ENCODE data around the gene FANCC. TPM values are rescaled to one million over a fixed set of nuclear protein-coding genes. Genes with fewer than 3 reads are reported as not detected.

The FANCC gene
- total and polyA plus RNA-seq, 2 donors (not counting 1 experiment from before 2014, with no cell fraction given), result 8.9 to 9.0 TPM

DNA sequence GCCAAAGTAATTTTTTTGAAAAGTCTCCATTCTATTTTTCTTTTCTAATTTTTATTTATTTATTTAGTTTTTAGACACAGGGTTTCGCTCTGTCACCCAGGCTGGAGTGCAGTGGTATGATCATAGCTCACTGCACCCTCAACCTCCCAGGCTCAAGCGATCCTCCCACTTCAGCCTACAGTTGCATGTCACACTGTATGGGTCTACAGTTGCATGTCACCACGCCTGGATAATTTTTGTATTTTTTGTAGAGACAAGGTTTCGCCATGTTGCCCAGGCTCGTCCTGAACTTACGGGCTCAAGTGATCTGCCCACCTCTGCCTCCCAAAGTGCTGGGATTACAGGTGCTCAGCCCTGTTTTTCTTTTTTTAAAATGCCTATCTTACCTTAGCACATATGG lies 10.7 kb downstream of the FANCC start:
- Histone ChIP-seq H3K4me2 (ENCODE audit: extremely low read depth, insufficient read depth, low read length) (no peak overlapping the region), H3K27me3 (ENCODE audit: control insufficient read depth, insufficient read depth, low read length) (no peaks in the 10 kb centered on the region), H4K20me1 (ENCODE audit: control insufficient read depth, extremely low read depth, insufficient read depth, low read length) (no peaks in the 10 kb centered on the region), H3K27ac (ENCODE audit: insufficient read depth, low read length) (no peak overlapping the region), H3K4me1 (ENCODE audit: control insufficient read depth, extremely low read depth, insufficient read depth, low read length) (peaks cover 11% of the 10 kb centered on the region), H2AFZ (ENCODE audit: low read length) (no peak overlapping the region), H3K9ac (ENCODE audit: insufficient read depth, low read length) (no peak overlapping the region), H3K79me2 (ENCODE audit: control insufficient read depth, insufficient read depth, low read length) (peaks cover 4% of the 10 kb centered on the region), H3K36me3 (ENCODE audit: control insufficient read depth, insufficient read depth, low read length) (no peaks in the 10 kb centered on the region), H3K9me3 (ENCODE audit: control insufficient read depth, insufficient read depth, low read depth, low read length) (no peaks in the 10 kb centered on the region), H3K4me3 (replicated peaks in 1 of 4; ENCODE audit: control extremely low read depth in 1 of 4, insufficient read depth in 1 of 4, low read depth in 3 of 4, low read length in 4 of 4) (no peak overlapping the region)
- no peak for TF ChIP-seq EZH2 (IDR thresholded peaks at IDR 0.05; ENCODE audit: low read length, missing control alignments)
- TF ChIP-seq, protein P1, sequence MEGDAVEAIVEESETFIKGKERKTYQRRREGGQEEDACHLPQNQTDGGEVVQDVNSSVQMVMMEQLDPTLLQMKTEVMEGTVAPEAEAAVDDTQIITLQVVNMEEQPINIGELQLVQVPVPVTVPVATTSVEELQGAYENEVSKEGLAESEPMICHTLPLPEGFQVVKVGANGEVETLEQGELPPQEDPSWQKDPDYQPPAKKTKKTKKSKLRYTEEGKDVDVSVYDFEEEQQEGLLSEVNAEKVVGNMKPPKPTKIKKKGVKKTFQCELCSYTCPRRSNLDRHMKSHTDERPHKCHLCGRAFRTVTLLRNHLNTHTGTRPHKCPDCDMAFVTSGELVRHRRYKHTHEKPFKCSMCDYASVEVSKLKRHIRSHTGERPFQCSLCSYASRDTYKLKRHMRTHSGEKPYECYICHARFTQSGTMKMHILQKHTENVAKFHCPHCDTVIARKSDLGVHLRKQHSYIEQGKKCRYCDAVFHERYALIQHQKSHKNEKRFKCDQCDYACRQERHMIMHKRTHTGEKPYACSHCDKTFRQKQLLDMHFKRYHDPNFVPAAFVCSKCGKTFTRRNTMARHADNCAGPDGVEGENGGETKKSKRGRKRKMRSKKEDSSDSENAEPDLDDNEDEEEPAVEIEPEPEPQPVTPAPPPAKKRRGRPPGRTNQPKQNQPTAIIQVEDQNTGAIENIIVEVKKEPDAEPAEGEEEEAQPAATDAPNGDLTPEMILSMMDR (conservative IDR thresholded peaks at IDR 0.05 in 1 of 2, IDR thresholded peaks at IDR 0.05 in 1 of 2; ENCODE audit: low read depth in 1 of 2, low read length in 2 of 2), result no peak
- no peak for DNase-seq (ENCODE audit: low read depth in 2 of 2)

DNA sequence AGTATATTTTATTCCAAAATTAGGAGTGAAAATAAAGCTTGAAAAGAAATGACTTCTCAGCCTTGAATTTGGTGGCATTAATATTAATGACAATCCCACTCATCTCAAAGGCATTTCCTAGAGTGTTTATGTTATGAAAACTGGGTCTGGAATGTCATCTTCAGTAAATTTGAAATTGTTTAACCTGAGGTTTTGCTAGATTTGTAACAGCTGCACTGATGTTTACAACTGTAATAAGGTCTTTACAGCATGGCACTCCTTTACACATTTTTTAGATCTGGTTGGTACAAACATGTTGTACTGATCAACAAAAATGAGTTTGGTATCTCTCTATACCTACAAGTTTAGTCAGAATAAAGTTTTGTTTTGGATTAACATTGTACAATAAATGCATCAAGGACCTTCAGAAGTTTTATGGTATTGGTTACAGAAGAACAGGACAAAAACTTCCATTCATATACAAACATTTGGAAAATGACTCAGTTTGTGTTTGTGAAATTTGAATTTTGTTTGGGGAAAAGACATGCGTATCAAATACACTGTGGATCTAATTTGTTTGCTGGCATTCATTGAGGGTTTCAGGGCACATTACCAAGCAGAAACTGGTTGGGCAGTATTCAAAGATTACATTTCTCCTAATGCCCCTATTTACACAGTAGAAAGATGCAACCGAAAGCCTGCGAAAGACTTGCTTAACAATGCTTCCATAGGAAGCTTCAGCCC lies 11.6 kb downstream of the FANCC start:
- no peak overlapping the region for H2AFZ ChIP-seq (ENCODE audit: low read length)
- no peak overlapping the region for H3K27ac ChIP-seq (ENCODE audit: insufficient read depth, low read length)
- H3K4me2 ChIP-seq (ENCODE audit: extremely low read depth, insufficient read depth, low read length), result peak overlapping the region; percentile 46
- no peak for TF ChIP-seq EZH2 (IDR thresholded peaks at IDR 0.05; ENCODE audit: low read length, missing control alignments)
- TF ChIP-seq, protein P1 (conservative IDR thresholded peaks at IDR 0.05 in 1 of 2, IDR thresholded peaks at IDR 0.05 in 1 of 2; ENCODE audit: low read depth in 1 of 2, low read length in 2 of 2), result no peak
- no peak overlapping the region for H3K4me3 ChIP-seq (replicated peaks in 1 of 4; ENCODE audit: control extremely low read depth in 1 of 4, insufficient read depth in 1 of 4, low read depth in 3 of 4, low read length in 4 of 4)
- H4K20me1 ChIP-seq (ENCODE audit: control insufficient read depth, extremely low read depth, insufficient read depth, low read length), result no peaks in the 10 kb centered on the region
- DNase-seq (ENCODE audit: low read depth in 2 of 2), result peak; percentile 45 to 50
- H3K79me2 ChIP-seq (ENCODE audit: control insufficient read depth, insufficient read depth, low read length), result peaks cover 4% of the 10 kb centered on the region
- H3K27me3 ChIP-seq (ENCODE audit: control insufficient read depth, insufficient read depth, low read length), result no peaks in the 10 kb centered on the region
- no peaks in the 10 kb centered on the region for H3K9me3 ChIP-seq (ENCODE audit: control insufficient read depth, insufficient read depth, low read depth, low read length)
- no peaks in the 10 kb centered on the region for H3K36me3 ChIP-seq (ENCODE audit: control insufficient read depth, insufficient read depth, low read length)
- peaks cover 11% of the 10 kb centered on the region for H3K4me1 ChIP-seq (ENCODE audit: control insufficient read depth, extremely low read depth, insufficient read depth, low read length)
- H3K9ac ChIP-seq (ENCODE audit: insufficient read depth, low read length), result no peak overlapping the region

DNA sequence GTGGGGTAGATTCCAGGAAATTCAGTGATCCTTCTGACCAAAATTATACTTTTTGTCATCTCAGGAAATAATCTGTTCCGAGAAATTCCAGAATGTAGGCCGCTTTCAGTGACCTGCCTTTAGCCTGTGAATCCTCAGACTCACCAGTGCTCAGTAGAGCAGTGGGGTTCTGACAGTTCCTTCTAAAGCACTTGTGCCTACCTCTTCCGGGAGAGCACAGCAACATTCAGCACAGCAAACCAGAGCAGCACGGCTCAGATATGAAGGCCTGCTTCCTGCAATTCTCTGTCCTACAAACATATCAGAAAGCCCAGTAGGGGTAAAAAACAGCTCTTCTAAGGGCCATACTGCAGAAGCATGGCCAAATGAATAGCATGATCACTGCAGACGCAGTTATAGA lies 15.0 kb downstream of the FANCC start:
- H3K4me1 ChIP-seq (ENCODE audit: control insufficient read depth, extremely low read depth, insufficient read depth, low read length), result peaks cover 12% of the 10 kb centered on the region
- H3K27ac ChIP-seq (ENCODE audit: insufficient read depth, low read length), result no peak overlapping the region
- no peaks in the 10 kb centered on the region for H4K20me1 ChIP-seq (ENCODE audit: control insufficient read depth, extremely low read depth, insufficient read depth, low read length)
- no peak for DNase-seq (ENCODE audit: low read depth in 2 of 2)
- H3K27me3 ChIP-seq (ENCODE audit: control insufficient read depth, insufficient read depth, low read length), result no peaks in the 10 kb centered on the region
- no peaks in the 10 kb centered on the region for H3K9me3 ChIP-seq (ENCODE audit: control insufficient read depth, insufficient read depth, low read depth, low read length)
- no peak overlapping the region for H3K9ac ChIP-seq (ENCODE audit: insufficient read depth, low read length)
- TF ChIP-seq, protein P1 (conservative IDR thresholded peaks at IDR 0.05 in 1 of 2, IDR thresholded peaks at IDR 0.05 in 1 of 2; ENCODE audit: low read depth in 1 of 2, low read length in 2 of 2), result no peak
- no peak for TF ChIP-seq EZH2 (IDR thresholded peaks at IDR 0.05; ENCODE audit: low read length, missing control alignments)
- H3K4me3 ChIP-seq (replicated peaks in 1 of 4; ENCODE audit: control extremely low read depth in 1 of 4, insufficient read depth in 1 of 4, low read depth in 3 of 4, low read length in 4 of 4), result no peak overlapping the region
- H3K79me2 ChIP-seq (ENCODE audit: control insufficient read depth, insufficient read depth, low read length), result peaks cover 3% of the 10 kb centered on the region
- peak overlapping the region; percentile 21 for H2AFZ ChIP-seq (ENCODE audit: low read length)
- H3K36me3 ChIP-seq (ENCODE audit: control insufficient read depth, insufficient read depth, low read length), result no peaks in the 10 kb centered on the region
- peak overlapping the region; percentile 15 for H3K4me2 ChIP-seq (ENCODE audit: extremely low read depth, insufficient read depth, low read length)
